HG03442 (cell line): Measurements from ENCODE around the gene PDIA3.
"Not testable (repeated sequence)": the region's sequence is repeated elsewhere in the genome, so short reads cannot be mapped to it uniquely, and the experiment has no call there.

Experiments
- ATAC-seq: cut with Tn5 transposase; IDR thresholded peaks from one replicate; pipeline ENCODE4 v1.9.1; 2021; ENCODE audit warnings: mild to moderate bottlenecking, moderate library complexity; ENCODE audit not compliant: unreplicated experiment

PDIA3 gene

GRCh38 chr15:43746245-43746902 lies at the start of gene PDIA3:
Gene PDIA3 (plus strand): TSS chr15:43746438. CDS start chr15:43746540, 102 bp downstream.
- ATAC-seq: peak; percentile 76

GRCh38 chr15:43702174-43702573 lies 44.1 kb upstream of the PDIA3 start:
- no peak for ATAC-seq

GRCh38 chr15:43702701-43703424 lies 43.4 kb upstream of the PDIA3 start:
- ATAC-seq: no peak

GRCh38 chr15:43710431-43711131 lies 35.7 kb upstream of the PDIA3 start:
- not testable (repeated sequence) for ATAC-seq

- no peak for ATAC-seq
Observed at GRCh38 chr15:43723151-43723550, 23.1 kb upstream of the PDIA3 start.

- ATAC-seq: not testable (repeated sequence)
Observed at GRCh38 chr15:43726306-43726705, 19.9 kb upstream of the PDIA3 start.

GRCh38 chr15:43728053-43728725 lies 18.0 kb upstream of the PDIA3 start:
- ATAC-seq: not testable (repeated sequence)

GRCh38 chr15:43735416-43735815 lies 10.8 kb upstream of the PDIA3 start:
- ATAC-seq: peak; percentile 36

GRCh38 chr15:43746903-43747309 lies 668 bp downstream of the PDIA3 start:
- peak; percentile 5 for ATAC-seq

GRCh38 chr15:43748376-43748775 lies 2.1 kb downstream of the PDIA3 start:
- ATAC-seq: no peak

GRCh38 chr15:43749690-43750345 lies 3.6 kb downstream of the PDIA3 start:
- peak; percentile 34 for ATAC-seq

GRCh38 chr15:43751885-43752284 lies 5.6 kb downstream of the PDIA3 start:
- no peak for ATAC-seq

- no peak for ATAC-seq
Observed at GRCh38 chr15:43762824-43763223, 16.6 kb downstream of the PDIA3 start.

- no peak for ATAC-seq
Observed at GRCh38 chr15:43763819-43764446, 17.7 kb downstream of the PDIA3 start.

- no peak for ATAC-seq
Observed at GRCh38 chr15:43769584-43770228, 23.5 kb downstream of the PDIA3 start.

GRCh38 chr15:43771816-43772215 lies 25.6 kb downstream of the PDIA3 start:
- no peak for ATAC-seq

GRCh38 chr15:43772624-43773023 lies 26.4 kb downstream of the PDIA3 start:
- no peak for ATAC-seq

- no peak for ATAC-seq
Observed at GRCh38 chr15:43774062-43774461, 27.8 kb downstream of the PDIA3 start.

GRCh38 chr15:43775411-43775965 lies 29.2 kb downstream of the PDIA3 start:
- no peak for ATAC-seq
